Endothelial cell of umbilical vein (primary cell): Measurements from ENCODE around the gene LILRA2. TPM values are rescaled to one million over a fixed set of nuclear protein-coding genes. Genes with fewer than 3 reads are reported as not detected.

ENCODE experiments used
- BruUV-seq: library from RNA; stranded (reverse); fragments of 400-500 nt; replicated peaks from 2 replicates; lab custom pipeline; 2021; lab: Mats Ljungman, UMichigan
- CTCF ChIA-PET: fragments of 300-600, 350-600 bp; sonication (Branson Sonifier 250); formaldehyde crosslinking; loops from one replicate; lab custom pipeline; 2021; ENCODE audit warnings: antibody characterized with exemption, inconsistent platforms; lab: Charles Lee
- POLR2A ChIA-PET: fragments of 300-600, 350-600 bp; sonication (Branson Sonifier 250); formaldehyde crosslinking; loops from one replicate; lab custom pipeline; 2021; ENCODE audit warnings: antibody characterized with exemption, inconsistent platforms; lab: Charles Lee
- DNase-seq: peaks from one replicate; pipeline ENCODE4 v3.0.0-alpha.2; 2011; ENCODE audit warnings: low read depth, low spot score
- FAIRE-seq: peaks from 2 replicates; lab custom pipeline; 2011; peaks lifted over from hg19 to GRCh38; lab: Jason Lieb, UNC
- H2AFZ ChIP-seq: 2 replicates; pipeline ENCODE4 v1.6.0; 2012; ENCODE audit warnings: low read depth, low read length, control low read depth, inconsistent platforms
- H3K27ac ChIP-seq: 2 replicates; pipeline ENCODE4 v1.5.1; 2011; ENCODE audit warnings: low read depth, mild to moderate bottlenecking, control low read depth, low read length, moderate library complexity; ENCODE audit not compliant: insufficient read depth
- H3K27me3 ChIP-seq, 2 experiments: 2 replicates each; pipeline versions ENCODE4 v1.6.0 to v1.6.1; 2011; ENCODE audit warnings: low read length in 2 of 2, mixed read lengths in 1 of 2; ENCODE audit not compliant: control insufficient read depth in 2 of 2, insufficient read depth in 2 of 2
- H3K36me3 ChIP-seq, 2 experiments: 2 replicates in 1 of 2; 3 replicates in 1 of 2; pipeline ENCODE4 v1.5.1; 2011; ENCODE audit warnings: low read length in 2 of 2, mild to moderate bottlenecking in 1 of 2, moderate library complexity in 1 of 2; ENCODE audit not compliant: control insufficient read depth in 2 of 2, insufficient read depth in 2 of 2; ENCODE audit errors: extremely low read depth in 1 of 2
- H3K4me1 ChIP-seq: 3 replicates; pipeline ENCODE4 v1.5.1; 2011; ENCODE audit warnings: mild to moderate bottlenecking, low read length; ENCODE audit not compliant: control insufficient read depth, insufficient read depth; ENCODE audit errors: extremely low read depth
- H3K4me2 ChIP-seq: 2 replicates; pipeline ENCODE4 v1.6.1; 2011; ENCODE audit warnings: low read length, control low read depth, mixed read lengths; ENCODE audit not compliant: insufficient read depth
- H3K4me3 ChIP-seq, 3 experiments: fragments of 200-600 bp in 1 of 3; sonication (generic), shearing (Covaris generic) in 1 of 3; replicated peaks in 1 of 3; 2 replicates each; pipeline ENCODE4 v1.5.1; 2011 to 2016; ENCODE audit warnings: control low read depth in 3 of 3, low read length in 3 of 3, mild to moderate bottlenecking in 2 of 3, inconsistent platforms in 1 of 3, low read depth in 1 of 3, moderate library complexity in 1 of 3; ENCODE audit not compliant: insufficient read depth in 1 of 3
- H3K79me2 ChIP-seq: 2 replicates; pipeline ENCODE4 v1.6.0; 2012; ENCODE audit warnings: low read length, inconsistent platforms; ENCODE audit not compliant: control insufficient read depth, insufficient read depth
- H3K9ac ChIP-seq: replicated peaks from 2 replicates; pipeline ENCODE3; 2011; ENCODE audit warnings: low read length, control low read depth; ENCODE audit not compliant: insufficient read depth; ENCODE audit errors: extremely low read depth
- H3K9me1 ChIP-seq: replicated peaks from 3 replicates; pipeline ENCODE4 v1.6.0; 2011; ENCODE audit warnings: mild to moderate bottlenecking, low read length; ENCODE audit not compliant: control insufficient read depth, insufficient read depth; ENCODE audit errors: extremely low read depth
- H3K9me3 ChIP-seq: replicated peaks from 2 replicates; pipeline ENCODE4 v1.5.1; 2012; ENCODE audit warnings: low read length, inconsistent platforms; ENCODE audit not compliant: control insufficient read depth, insufficient read depth
- H4K20me1 ChIP-seq: replicated peaks from 2 replicates; pipeline ENCODE3; 2011; ENCODE audit warnings: mild to moderate bottlenecking, low read length; ENCODE audit not compliant: control insufficient read depth, insufficient read depth; ENCODE audit errors: extremely low read depth
- CTCF ChIP-seq, 2 donors: IDR thresholded peaks; 1 replicate in 1 of 2; 2 replicates in 1 of 2; pipeline ENCODE4 v1.5.1; 2011; ENCODE audit warnings: low read length in 2 of 2, mild to moderate bottlenecking in 2 of 2, moderate library complexity in 2 of 2, control low read depth in 1 of 2, inconsistent platforms in 1 of 2, low read depth in 1 of 2; ENCODE audit not compliant: insufficient read depth in 1 of 2; ENCODE audit errors: extremely low read depth in 1 of 2
- EZH2 ChIP-seq: IDR thresholded peaks from 2 replicates; pipeline ENCODE4 v1.6.1; 2012; ENCODE audit warnings: borderline replicate concordance, low read depth, mild to moderate bottlenecking, moderate library complexity, low read length, inconsistent platforms; ENCODE audit not compliant: severe bottlenecking
- FOS ChIP-seq: IDR thresholded peaks from 2 replicates; pipeline ENCODE4 v1.6.1; 2011; ENCODE audit warnings: mild to moderate bottlenecking, low read length, moderate library complexity, borderline replicate concordance; ENCODE audit not compliant: insufficient read depth
- GATA2 ChIP-seq: IDR thresholded peaks from 2 replicates; pipeline ENCODE4 v1.7.0; 2011; ENCODE audit warnings: low read depth, mild to moderate bottlenecking, moderate library complexity, mixed read lengths, low read length; ENCODE audit not compliant: insufficient read length, insufficient read depth
- JUN ChIP-seq: IDR thresholded peaks from 2 replicates; pipeline ENCODE4 v1.6.1; 2011; ENCODE audit warnings: borderline replicate concordance, low read depth; ENCODE audit not compliant: insufficient read length, insufficient read depth
- MAX ChIP-seq: IDR thresholded peaks from 2 replicates; pipeline ENCODE4 v1.6.1; 2011; ENCODE audit not compliant: insufficient read depth, insufficient read length
- MYC ChIP-seq: IDR thresholded peaks from one replicate; pipeline ENCODE4 v1.6.1; 2011; ENCODE audit warnings: mild to moderate bottlenecking, low read depth, low read length
- POLR2A ChIP-seq: IDR thresholded peaks from 2 replicates; pipeline ENCODE4 v1.6.1; 2012; ENCODE audit warnings: low read depth, mild to moderate bottlenecking, control low read depth, low read length
- POLR2AphosphoS5 ChIP-seq: IDR thresholded peaks from 2 replicates; pipeline ENCODE4 v1.6.1; 2012; ENCODE audit warnings: low read depth, mild to moderate bottlenecking, control low read depth, low read length, moderate library complexity; ENCODE audit not compliant: insufficient read depth
- dilution Hi-C: fragments of 300-500 bp; cut with MboI; formaldehyde crosslinking; loops from one replicate; pipeline ENCODE4 v1.15.0; 2019; ENCODE audit warnings: low sequenced_read_pairs; ENCODE audit not compliant: extremely low pct_ligation_motif_present
- intact Hi-C: fragments of 100-400 bp; cut with micrococcal nuclease; formaldehyde crosslinking; loops from one replicate; pipeline ENCODE4 v1.10.0; 2022
- polyA plus RNA-seq, 4 experiments: library from polyadenylated mRNA; depleted of rRNA in 3 of 4; stranded (reverse) in 3 of 4; unstranded in 1 of 4; fragments of >200 nt; gene quantifications; 2 replicates each; pipeline versions ENCODE4 v1.2.1 to v1.2.3, GENCODE V29; 2011 to 2012; ENCODE audit warnings: missing spikeins in 1 of 4
- total RNA-seq: library from RNA; stranded (reverse); gene quantifications from 2 replicates; pipeline ENCODE4 v1.2.3, GENCODE V29; 2021

Gene LILRA2
- total and polyA plus RNA-seq, 2 donors (not counting 3 experiments of a cell fraction or from before 2014, with no cell fraction given), result not detected

DNA sequence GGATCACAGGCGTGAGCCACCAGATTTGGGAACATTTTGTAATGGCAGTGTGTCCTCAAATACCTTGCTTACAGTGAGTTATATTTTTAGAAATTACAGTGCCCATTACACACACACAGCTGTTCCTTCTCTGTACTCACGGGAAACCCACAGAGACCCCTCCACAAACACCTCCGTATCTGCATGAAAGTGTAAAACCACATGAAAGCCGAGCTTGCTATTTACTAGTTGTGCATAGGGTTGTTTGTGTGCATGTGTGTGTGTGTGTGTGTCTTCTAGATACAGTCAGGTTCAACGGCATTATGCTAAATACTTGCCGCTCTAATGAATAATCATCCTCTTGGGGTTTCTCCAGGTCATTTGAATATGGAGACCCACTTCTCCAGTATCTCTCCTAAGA, 22.3 kb upstream of the LILRA2 start:
- TF ChIP-seq JUN, result no peak
- TF ChIP-seq MYC, result no peak
- no peak for TF ChIP-seq FOS
- no peak for TF ChIP-seq EZH2
- TF ChIP-seq MAX, result no peak
- no peak for TF ChIP-seq GATA2
- no peak for TF ChIP-seq POLR2AphosphoS5
- no peak for TF ChIP-seq POLR2A
- no peak for TF ChIP-seq CTCF (IDR thresholded peaks at IDR 0.05; ENCODE audit: extremely low read depth in 1 of 2, insufficient read depth in 1 of 2, low read depth in 1 of 2, low read length in 2 of 2)
- H3K9ac ChIP-seq, result no peak overlapping the region
- no peak overlapping the region for H3K27ac ChIP-seq
- FAIRE-seq, result no peak
- peaks cover 2% of the 10 kb centered on the region for H3K9me3 ChIP-seq
- no peaks in the 10 kb centered on the region for H3K9me1 ChIP-seq
- H3K27me3 ChIP-seq, result no peaks in the 10 kb centered on the region
- dilution Hi-C loops, result no loop called here
- POLR2A ChIA-PET, result no interaction called here
- no peaks in the 10 kb centered on the region for H3K36me3 ChIP-seq
- no peaks in the 10 kb centered on the region for H4K20me1 ChIP-seq
- no peaks in the 10 kb centered on the region for H3K79me2 ChIP-seq
- CTCF ChIA-PET, result no interaction called here
- BruUV-seq, result no TSS peak
- H3K4me3 ChIP-seq, result no peak overlapping the region
- intact Hi-C loops, result no loop called here
- H3K4me1 ChIP-seq, result no peaks in the 10 kb centered on the region
- DNase-seq, result no peak
- H2AFZ ChIP-seq, result no peak overlapping the region
- H3K4me2 ChIP-seq, result no peak overlapping the region
